Measurements from ENCODE around the gene SSU72. TPM values are rescaled to one million over a fixed set of nuclear protein-coding genes. Genes with fewer than 3 reads are reported as not detected.

SSU72 gene
- total RNA-seq, 1 experiment from 2014 or later: 217 TPM

DNA sequence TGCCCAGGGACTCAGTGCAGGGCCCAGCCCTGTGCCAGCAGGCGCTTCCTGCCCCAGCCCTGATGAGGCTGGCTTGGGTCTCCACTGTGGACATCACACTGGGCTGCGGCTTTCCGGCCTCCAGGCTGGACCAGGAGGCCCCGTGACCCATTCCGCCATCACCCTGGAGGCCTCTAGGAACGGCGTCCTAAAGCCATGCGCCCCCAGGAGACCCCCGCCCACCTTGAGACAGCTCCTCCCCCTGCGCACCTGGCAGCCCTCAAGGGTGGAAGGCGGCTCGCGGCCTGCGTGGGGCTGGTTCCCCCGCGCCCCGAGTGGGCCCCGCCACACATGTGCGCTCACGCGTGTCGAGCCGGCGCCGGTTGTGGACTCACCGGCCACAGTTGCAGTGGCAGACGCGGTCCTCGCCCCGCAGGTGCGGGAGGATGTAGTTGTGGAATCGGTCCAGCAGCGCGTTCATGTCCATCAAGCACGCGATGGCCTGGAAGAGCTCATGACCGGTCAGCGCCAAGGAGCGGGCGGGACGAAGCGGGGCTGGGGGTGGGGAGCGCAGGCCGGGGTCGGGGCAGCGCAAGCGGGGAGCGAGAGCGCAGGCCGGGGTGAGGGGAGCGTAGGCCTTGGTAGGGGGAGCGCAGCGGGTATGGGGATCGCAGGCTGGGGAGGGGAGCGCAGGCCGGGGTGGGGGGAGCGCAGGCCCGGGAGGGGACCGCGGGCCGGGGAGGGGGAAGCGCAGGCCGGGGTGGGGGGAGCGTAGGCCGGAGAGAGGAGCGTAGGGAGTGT, 35.2 kb downstream of the SSU72 start:
- no peak overlapping the region for H3K4me3 ChIP-seq (ENCODE audit: low read depth in 2 of 2, low read length in 2 of 2)

DNA sequence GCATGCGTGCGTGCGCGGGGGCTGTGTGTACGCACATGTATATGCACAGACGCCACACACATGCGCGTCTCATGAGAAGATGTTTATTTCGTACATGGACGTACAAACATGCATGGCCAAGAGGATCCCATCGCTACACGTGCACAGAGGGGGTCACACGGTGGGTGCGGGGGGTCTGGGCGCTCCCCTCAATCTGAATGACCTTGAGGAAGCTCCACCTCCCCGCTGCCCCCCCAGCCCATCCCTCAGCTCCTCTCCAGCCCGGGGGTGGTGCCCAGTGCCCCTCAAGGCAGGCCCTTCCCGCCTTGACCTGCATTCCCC, 35.7 kb downstream of the SSU72 start:
- Histone ChIP-seq H3K27me3 (ENCODE audit: control insufficient read depth, insufficient read depth, low read length) (no peaks in the 10 kb centered on the region), H3K27ac (ENCODE audit: low read length) (no peak overlapping the region), H3K36me3 (ENCODE audit: control insufficient read depth, insufficient read depth, low read length) (no peaks in the 10 kb centered on the region; the same call in none of the 2 replicates), H3K4me3 (ENCODE audit: low read depth in 2 of 2, low read length in 2 of 2) (no peak overlapping the region), H3K4me1 (ENCODE audit: control insufficient read depth, insufficient read depth, low read length) (no peaks in the 10 kb centered on the region; the same call in none of the 2 replicates), H3K9me3 (ENCODE audit: control insufficient read depth, insufficient read depth, low read depth, low read length) (no peaks in the 10 kb centered on the region)
- CTCF ChIA-PET: no interaction called here
- intact Hi-C loops (cut with micrococcal nuclease; ENCODE audit: unreplicated experiment) (no loop called here), in situ Hi-C loops (cut with HindIII; ENCODE audit: low pct_unique_long_range_greater_than_20kb, low sequenced_read_pairs) (no loop called here)
- TF ChIP-seq, protein P1, sequence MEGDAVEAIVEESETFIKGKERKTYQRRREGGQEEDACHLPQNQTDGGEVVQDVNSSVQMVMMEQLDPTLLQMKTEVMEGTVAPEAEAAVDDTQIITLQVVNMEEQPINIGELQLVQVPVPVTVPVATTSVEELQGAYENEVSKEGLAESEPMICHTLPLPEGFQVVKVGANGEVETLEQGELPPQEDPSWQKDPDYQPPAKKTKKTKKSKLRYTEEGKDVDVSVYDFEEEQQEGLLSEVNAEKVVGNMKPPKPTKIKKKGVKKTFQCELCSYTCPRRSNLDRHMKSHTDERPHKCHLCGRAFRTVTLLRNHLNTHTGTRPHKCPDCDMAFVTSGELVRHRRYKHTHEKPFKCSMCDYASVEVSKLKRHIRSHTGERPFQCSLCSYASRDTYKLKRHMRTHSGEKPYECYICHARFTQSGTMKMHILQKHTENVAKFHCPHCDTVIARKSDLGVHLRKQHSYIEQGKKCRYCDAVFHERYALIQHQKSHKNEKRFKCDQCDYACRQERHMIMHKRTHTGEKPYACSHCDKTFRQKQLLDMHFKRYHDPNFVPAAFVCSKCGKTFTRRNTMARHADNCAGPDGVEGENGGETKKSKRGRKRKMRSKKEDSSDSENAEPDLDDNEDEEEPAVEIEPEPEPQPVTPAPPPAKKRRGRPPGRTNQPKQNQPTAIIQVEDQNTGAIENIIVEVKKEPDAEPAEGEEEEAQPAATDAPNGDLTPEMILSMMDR (IDR thresholded peaks at IDR 0.05): no peak
- no peak for ATAC-seq
- no peak for DNase-seq (ENCODE audit: low read depth, low spot score)
- POLR2A ChIA-PET: no interaction called here
- BruUV-seq (replicated peaks): no TSS peak

More for the DNA sequence above, 35.2 kb downstream of the SSU72 start:
- ChIA-PET CTCF (no interaction called here), POLR2A (no interaction called here)
- ATAC-seq: no peak
- intact Hi-C loops (cut with micrococcal nuclease; ENCODE audit: unreplicated experiment) (no loop called here), in situ Hi-C loops (cut with HindIII; ENCODE audit: low pct_unique_long_range_greater_than_20kb, low sequenced_read_pairs) (no loop called here)
- BruUV-seq (replicated peaks): no TSS peak
- DNase-seq (ENCODE audit: low read depth, low spot score): no peak
- TF ChIP-seq, protein P2, sequence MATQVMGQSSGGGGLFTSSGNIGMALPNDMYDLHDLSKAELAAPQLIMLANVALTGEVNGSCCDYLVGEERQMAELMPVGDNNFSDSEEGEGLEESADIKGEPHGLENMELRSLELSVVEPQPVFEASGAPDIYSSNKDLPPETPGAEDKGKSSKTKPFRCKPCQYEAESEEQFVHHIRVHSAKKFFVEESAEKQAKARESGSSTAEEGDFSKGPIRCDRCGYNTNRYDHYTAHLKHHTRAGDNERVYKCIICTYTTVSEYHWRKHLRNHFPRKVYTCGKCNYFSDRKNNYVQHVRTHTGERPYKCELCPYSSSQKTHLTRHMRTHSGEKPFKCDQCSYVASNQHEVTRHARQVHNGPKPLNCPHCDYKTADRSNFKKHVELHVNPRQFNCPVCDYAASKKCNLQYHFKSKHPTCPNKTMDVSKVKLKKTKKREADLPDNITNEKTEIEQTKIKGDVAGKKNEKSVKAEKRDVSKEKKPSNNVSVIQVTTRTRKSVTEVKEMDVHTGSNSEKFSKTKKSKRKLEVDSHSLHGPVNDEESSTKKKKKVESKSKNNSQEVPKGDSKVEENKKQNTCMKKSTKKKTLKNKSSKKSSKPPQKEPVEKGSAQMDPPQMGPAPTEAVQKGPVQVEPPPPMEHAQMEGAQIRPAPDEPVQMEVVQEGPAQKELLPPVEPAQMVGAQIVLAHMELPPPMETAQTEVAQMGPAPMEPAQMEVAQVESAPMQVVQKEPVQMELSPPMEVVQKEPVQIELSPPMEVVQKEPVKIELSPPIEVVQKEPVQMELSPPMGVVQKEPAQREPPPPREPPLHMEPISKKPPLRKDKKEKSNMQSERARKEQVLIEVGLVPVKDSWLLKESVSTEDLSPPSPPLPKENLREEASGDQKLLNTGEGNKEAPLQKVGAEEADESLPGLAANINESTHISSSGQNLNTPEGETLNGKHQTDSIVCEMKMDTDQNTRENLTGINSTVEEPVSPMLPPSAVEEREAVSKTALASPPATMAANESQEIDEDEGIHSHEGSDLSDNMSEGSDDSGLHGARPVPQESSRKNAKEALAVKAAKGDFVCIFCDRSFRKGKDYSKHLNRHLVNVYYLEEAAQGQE (IDR thresholded peaks at IDR 0.05; ENCODE audit: insufficient read depth in 1 of 2, low read depth in 2 of 2, low read length in 1 of 2): no peak
- no peak for TF ChIP-seq SIN3A (IDR thresholded peaks at IDR 0.05; ENCODE audit: borderline replicate concordance, insufficient read depth, low read depth, low read length)
- TF ChIP-seq POLR2AphosphoS5 (IDR thresholded peaks at IDR 0.05; ENCODE audit: low read depth, low read length): no peak
- no peak for TF ChIP-seq TCF7L2 (IDR thresholded peaks at IDR 0.05; ENCODE audit: low read depth, low read length)
- TF ChIP-seq, protein P1 (IDR thresholded peaks at IDR 0.05): no peak
- Histone ChIP-seq H3K27me3 (ENCODE audit: control insufficient read depth, insufficient read depth, low read length) (no peaks in the 10 kb centered on the region), H3K36me3 (ENCODE audit: control insufficient read depth, insufficient read depth, low read length) (no peaks in the 10 kb centered on the region; the same call in none of the 2 replicates), H3K4me1 (ENCODE audit: control insufficient read depth, insufficient read depth, low read length) (no peaks in the 10 kb centered on the region; the same call in 1 of the 2 replicates), H3K9me3 (ENCODE audit: control insufficient read depth, insufficient read depth, low read depth, low read length) (no peaks in the 10 kb centered on the region), H3K27ac (ENCODE audit: low read length) (no peak overlapping the region)

All from Panc1 (cell line).